ENCODE results near the gene ASF1B.
"Not testable (repeated sequence)": the region's sequence is repeated elsewhere in the genome, so short reads cannot be mapped to it uniquely, and the experiment has no call there.

The ASF1B gene

GRCh38 chr19:14136509-14137281 lies at the start of gene ASF1B:
ASF1B (minus strand) TSS chr19:14136589; CDS start chr19:14136456, 133 bp downstream.
- DNase-seq: peak; percentile 100

- not testable (repeated sequence) for DNase-seq
Observed at GRCh38 chr19:14185691-14186090, 49.3 kb upstream of the ASF1B start.

- no peak for DNase-seq
Observed at GRCh38 chr19:14185158-14185557, 48.8 kb upstream of the ASF1B start.

- no peak for DNase-seq
Observed at GRCh38 chr19:14183741-14184350, 47.5 kb upstream of the ASF1B start.

GRCh38 chr19:14182476-14182875 lies 46.1 kb upstream of the ASF1B start:
- DNase-seq: no peak

- no peak for DNase-seq
Observed at GRCh38 chr19:14181906-14182305, 45.5 kb upstream of the ASF1B start.

- DNase-seq: not testable (repeated sequence)
Observed at GRCh38 chr19:14181199-14181598, 44.8 kb upstream of the ASF1B start.

GRCh38 chr19:14177496-14178074 lies 41.2 kb upstream of the ASF1B start:
- no peak for DNase-seq

- DNase-seq: peak; percentile 15
Observed at GRCh38 chr19:14175351-14175792, 39.0 kb upstream of the ASF1B start.

GRCh38 chr19:14174883-14175282 lies 38.5 kb upstream of the ASF1B start:
- no peak for DNase-seq

GRCh38 chr19:14168993-14169392 lies 32.6 kb upstream of the ASF1B start:
- no peak for DNase-seq

GRCh38 chr19:14168259-14168972 lies 32.0 kb upstream of the ASF1B start:
- DNase-seq: no peak

GRCh38 chr19:14167576-14168138 lies 31.3 kb upstream of the ASF1B start:
- peak; percentile 22 for DNase-seq

GRCh38 chr19:14166999-14167575 lies 30.7 kb upstream of the ASF1B start:
- no peak for DNase-seq

- DNase-seq: peak; percentile 11
Observed at GRCh38 chr19:14165990-14166830, 29.8 kb upstream of the ASF1B start.

GRCh38 chr19:14164724-14165493 lies 28.5 kb upstream of the ASF1B start:
- no peak for DNase-seq

GRCh38 chr19:14164082-14164481 lies 27.7 kb upstream of the ASF1B start:
- DNase-seq: no peak

- no peak for DNase-seq
Observed at GRCh38 chr19:14162871-14163297, 26.5 kb upstream of the ASF1B start.

GRCh38 chr19:14161305-14161704 lies 24.9 kb upstream of the ASF1B start:
- no peak for DNase-seq

GRCh38 chr19:14160017-14160703 lies 23.8 kb upstream of the ASF1B start:
- DNase-seq: no peak
